A673 (cell line): ENCODE measurements around the gene MYO5A.

Experiments
- CTCF ChIP-seq: fragments of 300-800, 200-600 bp; sonication (generic); conservative IDR thresholded peaks from 2 replicates; pipeline ENCODE4 v1.5.1; 2017; ENCODE audit warnings: low read depth, mild to moderate bottlenecking, antibody characterized with exemption, low read length, moderate library complexity, mixed read lengths
- EZH2 ChIP-seq: fragments of 200-600 bp; sonication (generic); IDR thresholded peaks from 2 replicates; pipeline ENCODE4 v1.6.1; 2017; ENCODE audit warnings: borderline replicate concordance, low read depth, mild to moderate bottlenecking, mixed read lengths, antibody characterized with exemption, low read length; ENCODE audit not compliant: poor library complexity, severe bottlenecking

GRCh38 chr15:52338891-52339290 is 189.8 kb downstream of the MYO5A start:
- no peak for TF ChIP-seq CTCF
- no peak for TF ChIP-seq EZH2
